ENCODE data around the gene ALG1L2. TPM values are rescaled to one million over a fixed set of nuclear protein-coding genes. Genes with fewer than 3 reads are reported as not detected.
"Not testable (repeated sequence)": the region's sequence is repeated elsewhere in the genome, so short reads cannot be mapped to it uniquely, and the experiment has no call there.

Gene ALG1L2
- total RNA-seq, 1 donor, result not detected

DNA sequence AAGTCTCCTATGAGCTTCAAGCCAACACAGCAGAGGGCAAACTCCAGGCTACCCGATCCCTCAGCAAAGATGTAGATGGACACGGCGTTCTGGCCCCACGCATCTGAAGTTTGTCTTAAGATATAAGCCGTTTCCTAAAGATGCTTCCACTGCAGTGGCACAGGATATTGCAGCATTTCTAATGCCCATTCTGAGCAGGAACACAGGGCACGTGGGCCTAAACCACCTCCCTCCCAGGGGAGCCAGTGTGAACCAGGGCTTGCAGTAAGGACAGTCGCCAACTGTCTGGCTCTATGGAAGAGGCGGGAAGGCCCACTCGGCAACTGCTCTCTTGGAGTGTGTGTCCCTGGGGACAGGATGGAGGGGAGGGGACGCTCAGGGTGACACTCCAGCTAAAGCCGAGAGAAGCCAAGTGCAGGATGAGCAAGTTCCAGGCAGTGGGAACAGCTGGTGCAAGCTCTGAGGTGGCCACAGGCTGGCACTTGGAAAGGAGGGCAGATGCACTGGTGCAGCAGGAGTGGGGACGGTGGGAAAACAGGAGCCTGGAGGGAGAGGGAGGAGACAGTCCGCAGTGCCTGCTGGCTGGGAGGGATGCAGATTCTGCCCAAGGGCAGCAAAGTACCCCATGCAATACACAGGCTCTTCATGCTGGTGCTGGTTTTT, 25.8 kb downstream of the ALG1L2 start:
- not testable (repeated sequence) for H3K9me3 ChIP-seq (ENCODE audit: low read depth, low read length); H3K4me1 ChIP-seq (ENCODE audit: insufficient read depth, low read length); H3K27me3 ChIP-seq (ENCODE audit: insufficient read depth, low read length); H3K4me3 ChIP-seq (ENCODE audit: low read length)

DNA sequence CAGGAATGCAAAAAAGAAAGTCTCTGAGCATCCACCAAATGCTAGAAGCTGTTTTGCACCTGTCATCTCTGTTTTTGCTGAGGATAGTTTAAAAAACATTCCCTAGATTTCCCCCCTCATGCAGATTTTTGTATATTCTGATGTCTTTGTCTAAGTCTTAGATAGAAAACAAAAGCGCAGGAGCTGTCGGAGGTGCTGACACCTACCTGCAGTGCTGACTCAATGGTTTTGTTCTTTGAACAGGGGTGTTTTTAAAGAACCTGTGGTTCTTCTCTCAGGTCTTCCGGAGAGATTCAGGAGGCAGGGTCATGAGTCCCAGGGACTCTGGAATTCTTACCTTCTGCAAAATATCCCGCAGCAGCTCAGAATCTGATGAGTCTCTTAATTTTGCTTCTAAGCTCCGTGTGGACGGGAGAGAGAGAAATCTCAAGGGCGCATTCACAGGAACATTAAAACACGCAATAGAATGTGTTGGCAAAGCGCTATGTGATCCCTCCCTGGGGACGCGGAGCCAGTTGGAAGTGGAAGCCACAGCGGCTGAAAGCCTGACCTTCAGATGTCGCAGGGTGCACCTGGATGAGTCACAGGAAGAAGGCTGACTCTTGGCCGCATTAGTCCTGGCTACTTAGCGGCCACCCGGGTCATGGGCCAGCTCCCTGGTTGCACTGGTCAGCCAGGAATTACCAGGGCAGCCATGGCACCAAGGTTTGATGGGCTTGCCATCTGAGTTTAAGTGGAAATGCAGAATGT, 27.4 kb downstream of the ALG1L2 start:
- not testable (repeated sequence) for H3K9me3 ChIP-seq (ENCODE audit: low read depth, low read length); H3K4me1 ChIP-seq (ENCODE audit: insufficient read depth, low read length); H3K27me3 ChIP-seq (ENCODE audit: insufficient read depth, low read length); H3K4me3 ChIP-seq (ENCODE audit: low read length)

DNA sequence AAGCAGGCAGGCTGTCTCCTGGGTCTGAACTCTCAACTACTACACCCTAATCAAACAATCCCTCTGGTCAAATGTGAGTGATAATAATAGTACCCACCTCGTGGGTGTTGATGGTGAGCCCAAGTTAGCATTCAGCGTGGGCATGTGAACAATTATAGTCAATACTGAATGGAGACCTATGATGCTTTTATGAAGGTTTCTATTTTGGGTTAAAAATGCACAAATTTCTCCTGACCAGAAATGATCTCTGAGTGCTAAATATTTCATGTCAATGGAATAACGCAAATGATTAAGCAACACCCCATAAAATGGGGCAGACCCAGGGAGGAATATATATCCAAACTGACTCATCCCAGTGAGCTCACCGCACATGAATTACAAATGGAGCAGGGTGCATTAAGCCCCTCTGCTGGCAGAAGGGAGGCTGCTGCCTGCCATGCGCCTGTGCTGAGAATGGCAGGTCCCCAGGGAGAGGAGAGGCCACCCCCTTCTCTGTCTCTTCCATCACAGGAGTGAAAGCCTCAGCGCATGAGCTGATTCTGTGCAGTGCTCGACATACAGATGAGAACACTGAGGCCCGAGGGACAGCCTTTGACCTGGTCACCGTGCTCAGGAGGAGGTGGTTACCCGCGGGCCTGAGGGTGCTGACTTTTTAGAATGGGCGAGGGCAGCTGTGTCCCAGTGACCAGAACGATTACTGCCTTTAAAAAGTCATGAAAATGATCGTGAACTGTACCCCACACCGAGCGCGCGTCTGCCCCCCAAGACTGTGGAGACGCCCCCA, 28.9 kb downstream of the ALG1L2 start:
- H3K4me3 ChIP-seq (ENCODE audit: low read length), result peak overlapping the region; percentile 51
- H3K27me3 ChIP-seq (ENCODE audit: insufficient read depth, low read length); H3K4me1 ChIP-seq (ENCODE audit: insufficient read depth, low read length); H3K9me3 ChIP-seq (ENCODE audit: low read depth, low read length): not testable (repeated sequence)

DNA sequence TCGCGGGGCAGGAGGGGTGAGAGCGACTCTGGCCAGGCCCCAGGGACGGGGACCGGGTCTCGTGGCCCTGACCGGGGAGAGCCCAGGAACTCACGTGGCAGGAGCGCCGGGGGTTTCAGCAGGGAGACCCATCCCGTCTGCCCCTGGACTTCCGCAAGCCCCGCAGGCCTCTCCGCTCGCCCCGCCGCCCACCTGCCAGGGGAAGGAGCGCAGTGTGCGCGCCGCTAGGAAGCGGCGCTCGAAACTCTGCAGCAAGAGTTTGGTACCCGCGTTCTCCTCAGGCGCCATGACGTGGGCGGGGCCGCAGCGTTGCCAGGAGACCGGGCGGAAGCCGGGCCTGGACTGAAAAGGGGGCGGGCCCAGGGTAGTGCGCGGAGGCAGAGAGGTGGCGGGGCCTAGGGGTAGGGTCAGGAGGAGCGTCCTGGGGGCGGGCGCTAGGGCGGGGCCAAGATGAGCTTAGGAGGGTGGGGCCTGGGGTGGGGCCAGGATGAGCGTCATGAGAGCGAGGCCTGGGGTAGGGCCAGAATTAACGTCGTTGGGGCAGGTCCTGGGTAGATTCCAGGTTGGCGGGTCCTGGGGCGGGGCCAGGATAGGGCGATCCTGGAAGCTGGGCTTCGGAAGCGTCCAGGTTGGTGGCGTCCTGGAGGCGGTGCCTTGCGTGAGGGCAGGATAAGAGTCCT, 29.7 kb downstream of the ALG1L2 start:
- Histone ChIP-seq H3K9me3 (ENCODE audit: low read depth, low read length) (no peaks in the 10 kb centered on the region), H3K27me3 (ENCODE audit: insufficient read depth, low read length) (no peaks in the 10 kb centered on the region), H3K4me1 (ENCODE audit: insufficient read depth, low read length) (peaks cover 9% of the 10 kb centered on the region), H3K4me3 (ENCODE audit: low read length) (peak overlapping the region; percentile 51)

DNA sequence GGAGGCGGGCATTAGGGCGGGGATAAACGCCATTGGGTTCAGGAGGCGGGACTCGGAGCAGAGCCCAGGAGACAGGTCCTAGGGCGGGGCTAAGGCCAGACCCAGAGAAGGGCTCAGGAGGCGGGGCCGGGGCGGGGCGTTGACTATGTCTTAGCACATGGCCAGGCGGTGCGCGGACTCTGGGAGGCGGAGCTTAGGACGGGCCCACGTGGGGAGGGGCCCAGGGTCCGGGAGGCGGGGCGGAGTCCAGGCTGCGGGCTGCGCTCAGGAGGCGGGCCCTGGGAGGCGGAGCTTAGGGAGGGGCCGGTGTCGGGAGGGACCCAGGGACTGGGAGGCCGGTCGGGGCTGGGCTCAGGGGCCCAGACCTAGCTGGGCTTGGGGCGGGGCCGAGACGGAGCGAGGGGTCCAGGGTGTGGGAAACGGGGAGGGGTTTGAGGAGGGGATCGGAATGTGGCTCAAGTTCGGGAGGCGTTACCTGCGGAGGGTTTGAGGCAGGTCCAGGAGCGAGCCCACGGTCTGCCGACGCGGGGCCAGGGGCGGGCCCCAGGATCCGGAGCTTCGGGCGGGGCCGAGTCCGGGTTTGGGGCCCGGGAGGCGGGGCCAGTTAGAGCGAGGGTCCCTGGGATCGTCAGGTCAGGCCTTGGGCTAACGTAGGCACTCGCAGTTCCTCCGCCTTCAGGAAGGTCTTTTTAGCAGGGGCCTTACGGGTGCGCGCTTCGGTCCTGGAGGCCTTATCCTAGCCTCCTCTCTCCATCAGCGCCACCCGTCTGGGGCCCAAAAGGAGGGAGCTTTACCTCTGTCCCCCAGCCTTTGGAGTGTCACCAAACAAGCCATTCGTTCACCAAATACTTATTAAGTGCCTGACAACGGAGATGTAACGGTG, 30.5 kb downstream of the ALG1L2 start:
- peak overlapping the region; percentile 51 for H3K4me3 ChIP-seq (ENCODE audit: low read length)

DNA sequence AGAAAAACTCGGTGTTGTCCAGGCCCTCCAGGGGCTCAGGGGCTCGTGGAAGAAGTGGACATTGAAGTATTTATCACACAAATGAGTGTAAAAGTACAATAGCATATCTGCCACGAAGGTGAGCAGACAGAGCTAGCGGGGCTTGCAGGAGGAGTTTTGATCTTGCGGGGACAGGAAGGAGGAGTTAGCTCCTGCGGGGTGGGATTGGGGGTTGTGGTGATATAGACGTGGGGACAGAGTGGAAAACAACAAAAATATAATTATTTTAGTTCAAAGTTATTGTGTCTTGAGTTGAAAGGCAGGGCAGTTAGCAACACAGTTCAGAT, 31.1 kb downstream of the ALG1L2 start:
- not testable (repeated sequence) for H3K9me3 ChIP-seq (ENCODE audit: low read depth, low read length); H3K27me3 ChIP-seq (ENCODE audit: insufficient read depth, low read length); H3K4me1 ChIP-seq (ENCODE audit: insufficient read depth, low read length)
- peak overlapping the region; percentile 44 for H3K4me3 ChIP-seq (ENCODE audit: low read length)

More for the DNA sequence above, 30.5 kb downstream of the ALG1L2 start:
- H3K27me3 ChIP-seq (ENCODE audit: insufficient read depth, low read length); H3K4me1 ChIP-seq (ENCODE audit: insufficient read depth, low read length); H3K9me3 ChIP-seq (ENCODE audit: low read depth, low read length): not testable (repeated sequence)

DNA sequence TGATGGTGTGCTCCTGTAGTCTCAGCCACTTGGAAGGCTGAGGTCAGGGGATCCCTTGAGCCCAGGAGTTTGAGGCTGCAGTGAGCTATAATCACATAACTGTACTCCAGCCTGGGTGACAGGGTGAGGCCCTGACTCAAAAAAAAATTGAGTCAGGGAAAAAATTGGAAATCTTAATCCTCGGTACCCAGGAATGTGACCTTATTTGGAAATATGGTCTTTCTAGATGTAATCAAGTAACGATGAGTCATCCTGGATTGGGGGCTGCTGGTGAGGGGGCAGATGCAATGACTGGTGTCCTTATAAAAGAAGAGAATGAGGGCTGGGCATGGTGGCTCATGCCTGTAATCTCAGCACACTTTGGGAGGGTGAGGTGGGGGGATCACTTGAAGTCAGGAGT, 33.8 kb downstream of the ALG1L2 start:
- H3K4me3 ChIP-seq (ENCODE audit: low read length); H3K9me3 ChIP-seq (ENCODE audit: low read depth, low read length); H3K4me1 ChIP-seq (ENCODE audit: insufficient read depth, low read length); H3K27me3 ChIP-seq (ENCODE audit: insufficient read depth, low read length): not testable (repeated sequence)

DNA sequence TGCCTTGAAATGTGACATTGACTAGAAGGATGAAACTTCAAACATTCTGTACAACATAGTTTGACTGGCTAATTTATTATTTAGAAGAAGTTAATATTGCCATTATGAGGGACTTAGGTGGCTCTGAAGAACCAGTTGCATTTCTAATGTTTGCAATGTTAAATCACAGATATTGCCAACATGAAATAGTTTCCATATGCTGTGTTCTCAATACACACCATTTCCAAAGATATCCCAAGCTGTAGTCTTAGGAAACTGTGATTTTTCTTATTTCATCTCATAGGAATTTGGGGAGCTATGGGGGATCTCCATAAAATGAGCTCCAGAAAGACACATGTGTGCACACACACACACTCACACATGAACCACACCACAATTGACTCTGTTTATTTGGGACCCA, 36.3 kb downstream of the ALG1L2 start:
- H3K27me3 ChIP-seq (ENCODE audit: insufficient read depth, low read length), result no peaks in the 10 kb centered on the region
- H3K9me3 ChIP-seq (ENCODE audit: low read depth, low read length), result no peaks in the 10 kb centered on the region
- no peaks in the 10 kb centered on the region for H3K4me1 ChIP-seq (ENCODE audit: insufficient read depth, low read length)
- no peak overlapping the region for H3K4me3 ChIP-seq (ENCODE audit: low read length)

DNA sequence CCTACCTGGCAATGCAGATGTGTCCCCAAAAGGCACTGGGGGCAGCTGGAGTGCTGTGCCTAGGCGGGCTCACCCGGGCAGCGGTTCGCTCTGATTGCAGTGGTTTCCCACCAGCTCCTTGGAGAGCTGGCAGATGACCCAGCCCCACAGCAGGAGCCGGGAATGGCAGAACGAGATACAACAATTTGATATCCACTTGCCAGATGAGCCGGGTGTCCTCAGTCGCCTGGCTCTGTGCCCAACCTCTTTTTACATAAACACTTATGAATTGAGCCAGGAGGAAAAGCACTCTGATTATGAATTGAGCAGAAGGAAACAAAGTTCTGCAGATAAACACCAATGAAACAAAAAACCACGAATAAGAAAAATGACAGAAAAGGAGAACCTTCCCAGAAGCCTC, 38.2 kb downstream of the ALG1L2 start:
- H3K27me3 ChIP-seq (ENCODE audit: insufficient read depth, low read length); H3K4me3 ChIP-seq (ENCODE audit: low read length): not testable (repeated sequence)

DNA sequence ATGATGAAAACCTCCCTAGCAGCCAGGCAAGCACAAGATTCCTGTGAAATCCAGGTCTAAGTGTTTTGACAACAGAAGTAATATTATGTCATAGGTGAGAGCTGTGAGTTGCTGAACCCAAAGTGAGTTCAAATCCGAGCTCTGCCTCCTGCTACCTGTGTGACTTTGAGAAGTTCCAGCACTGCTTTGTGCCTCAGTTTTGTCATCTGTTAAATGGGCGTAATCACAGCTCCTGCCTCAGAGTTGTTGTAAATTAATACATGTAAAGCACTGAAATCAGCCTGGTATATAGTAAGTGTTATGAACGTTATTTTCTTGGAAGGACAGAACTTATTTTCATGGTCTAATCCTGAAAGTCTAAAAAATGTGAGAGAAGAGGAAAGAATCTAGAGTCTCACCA, 38.7 kb downstream of the ALG1L2 start:
- not testable (repeated sequence) for H3K9me3 ChIP-seq (ENCODE audit: low read depth, low read length); H3K4me1 ChIP-seq (ENCODE audit: insufficient read depth, low read length); H3K4me3 ChIP-seq (ENCODE audit: low read length); H3K27me3 ChIP-seq (ENCODE audit: insufficient read depth, low read length)

More for the DNA sequence above, 38.2 kb downstream of the ALG1L2 start:
- not testable (repeated sequence) for H3K9me3 ChIP-seq (ENCODE audit: low read depth, low read length); H3K4me1 ChIP-seq (ENCODE audit: insufficient read depth, low read length)

DNA sequence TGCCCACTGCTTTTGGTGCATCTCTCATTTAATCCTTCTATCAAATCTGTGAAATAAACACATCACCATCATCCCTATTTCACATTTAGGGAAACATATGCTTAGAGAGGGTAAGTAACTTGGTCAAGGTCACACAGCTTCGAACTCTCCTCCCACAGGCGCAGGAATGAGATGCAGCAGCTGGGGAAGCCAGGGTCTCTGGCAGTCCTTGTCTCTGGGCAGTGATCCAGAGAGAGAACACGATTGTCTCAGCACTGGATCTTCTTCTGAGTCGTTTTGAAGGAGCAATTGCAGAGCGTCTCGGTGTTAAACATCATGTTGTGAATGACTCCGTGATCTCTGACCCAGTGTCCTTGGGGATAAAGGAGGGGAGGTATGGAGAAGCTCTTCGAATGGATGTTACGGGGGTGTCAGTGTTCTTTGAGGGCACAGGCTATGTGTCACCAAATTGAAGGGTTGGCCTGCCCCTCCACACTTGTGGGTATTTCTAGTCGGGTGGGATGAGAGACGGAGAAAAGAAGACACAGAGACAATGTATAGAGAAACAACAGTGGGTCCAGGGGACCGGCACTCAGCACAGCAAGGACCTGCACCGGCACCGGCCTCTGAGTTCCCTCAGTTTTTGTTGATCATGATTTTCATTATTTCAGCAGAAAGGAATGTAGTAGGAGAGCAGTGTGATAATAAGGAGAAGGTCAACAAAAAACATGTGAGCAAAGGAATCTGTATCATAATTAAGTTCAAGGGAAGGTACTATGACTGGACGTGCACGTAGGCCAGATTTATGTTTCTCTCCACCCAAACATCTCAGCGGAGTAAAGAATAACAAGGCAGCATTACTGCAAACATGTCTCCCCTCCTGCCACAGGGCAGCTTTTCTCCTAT, 41.5 kb downstream of the ALG1L2 start:
- not testable (repeated sequence) for H3K4me1 ChIP-seq (ENCODE audit: insufficient read depth, low read length); H3K27me3 ChIP-seq (ENCODE audit: insufficient read depth, low read length); H3K4me3 ChIP-seq (ENCODE audit: low read length); H3K9me3 ChIP-seq (ENCODE audit: low read depth, low read length)

DNA sequence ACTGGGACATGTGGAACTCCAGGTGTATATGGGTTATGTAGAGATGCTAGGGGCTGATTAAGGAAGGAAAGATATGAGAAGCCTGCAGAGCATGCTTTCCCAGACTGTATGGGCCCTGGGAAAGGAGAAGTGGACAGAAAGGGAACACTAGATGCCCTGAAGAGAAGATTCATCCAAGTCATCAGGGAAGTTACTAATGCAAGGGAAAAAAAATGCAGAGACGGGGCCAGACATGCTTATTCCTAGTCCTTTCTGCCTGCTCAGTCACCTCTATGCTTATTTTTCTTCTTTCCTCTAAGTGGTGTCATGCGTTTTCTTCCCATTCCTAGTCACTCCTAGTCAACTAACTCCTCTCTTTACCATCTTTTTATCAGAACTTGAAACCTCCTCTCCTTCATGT, 43.8 kb downstream of the ALG1L2 start:
- H3K4me1 ChIP-seq (ENCODE audit: insufficient read depth, low read length); H3K27me3 ChIP-seq (ENCODE audit: insufficient read depth, low read length); H3K4me3 ChIP-seq (ENCODE audit: low read length); H3K9me3 ChIP-seq (ENCODE audit: low read depth, low read length): not testable (repeated sequence)

DNA sequence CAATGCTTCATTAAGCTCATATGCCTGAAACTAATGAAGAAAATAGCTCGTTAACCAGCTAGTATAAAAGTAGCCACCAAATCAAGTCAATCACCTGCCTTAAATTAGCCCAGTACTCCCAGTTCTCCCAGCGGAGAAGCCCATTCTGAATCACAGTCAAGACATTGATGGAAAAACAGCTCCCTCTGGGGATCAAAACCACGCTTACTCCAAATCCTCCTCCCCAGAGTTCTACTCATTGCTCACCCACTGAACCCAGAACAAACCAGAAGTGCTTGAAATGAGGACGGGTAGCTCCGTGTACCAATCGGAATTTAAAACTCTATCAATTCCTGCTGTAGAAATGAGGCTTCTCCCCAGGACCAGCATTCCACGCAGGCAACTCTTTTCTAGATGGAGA, 54.7 kb downstream of the ALG1L2 start:
- H3K9me3 ChIP-seq (ENCODE audit: low read depth, low read length); H3K27me3 ChIP-seq (ENCODE audit: insufficient read depth, low read length); H3K4me3 ChIP-seq (ENCODE audit: low read length): not testable (repeated sequence)

DNA sequence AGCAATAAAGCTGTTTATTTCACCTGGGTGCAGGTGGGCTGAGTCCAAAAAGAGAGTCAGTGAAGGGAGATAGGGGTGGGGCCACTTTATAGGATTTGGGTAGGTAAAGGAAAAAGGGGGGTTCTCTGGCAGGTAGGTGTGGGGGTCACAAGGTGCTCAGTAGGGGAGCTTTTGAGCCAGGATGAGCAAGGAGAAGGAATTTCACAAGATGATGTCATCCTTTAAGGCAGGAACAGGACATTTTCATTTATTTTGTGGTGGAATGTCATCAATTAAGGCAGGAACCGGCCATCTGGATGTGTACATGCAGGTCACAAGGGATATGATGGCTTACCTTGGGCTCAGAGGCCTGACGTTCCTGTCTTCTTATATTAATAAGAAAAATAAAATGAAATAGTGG, 56.1 kb downstream of the ALG1L2 start:
- not testable (repeated sequence) for H3K4me1 ChIP-seq (ENCODE audit: insufficient read depth, low read length); H3K9me3 ChIP-seq (ENCODE audit: low read depth, low read length); H3K27me3 ChIP-seq (ENCODE audit: insufficient read depth, low read length); H3K4me3 ChIP-seq (ENCODE audit: low read length)

More for the DNA sequence above, 54.7 kb downstream of the ALG1L2 start:
- not testable (repeated sequence) for H3K4me1 ChIP-seq (ENCODE audit: insufficient read depth, low read length)
